GM18507 (cell line): ENCODE results near the gene PPP6R3.

Source experiments
- DNase-seq: peaks from one replicate; pipeline ENCODE4 v3.0.0; 2011; ENCODE audit warnings: low read depth; ENCODE audit not compliant: insufficient read length; ENCODE audit errors: extremely low spot score
- FAIRE-seq: peaks from 2 replicates; lab custom pipeline; 2011; peaks lifted over from hg19 to GRCh38; lab: Jason Lieb, UNC

PPP6R3 gene

GRCh38 chr11:68460741-68461574 lies at the start of gene PPP6R3:
PPP6R3 (plus strand) TSS chr11:68460752; CDS start chr11:68537665, 76,913 bp downstream.
- FAIRE-seq (no peak), DNase-seq (no peak)

- FAIRE-seq (no peak), DNase-seq (no peak)
Measured at GRCh38 chr11:68411501-68411991, 49.0 kb upstream of the PPP6R3 start.

- DNase-seq (peak; percentile 59), FAIRE-seq (peak; percentile 86)
Measured at GRCh38 chr11:68412593-68413475, 47.7 kb upstream of the PPP6R3 start.

GRCh38 chr11:68413591-68413999 lies 47.0 kb upstream of the PPP6R3 start:
- no peak for DNase-seq
- no peak for FAIRE-seq

GRCh38 chr11:68414496-68415221 lies 45.9 kb upstream of the PPP6R3 start:
- DNase-seq (no peak), FAIRE-seq (no peak)

GRCh38 chr11:68416070-68416578 lies 44.4 kb upstream of the PPP6R3 start:
- no peak for DNase-seq
- no peak for FAIRE-seq

GRCh38 chr11:68418648-68419047 lies 41.9 kb upstream of the PPP6R3 start:
- FAIRE-seq: no peak
- DNase-seq: no peak

- FAIRE-seq: no peak
- no peak for DNase-seq
Measured at GRCh38 chr11:68420171-68420570, 40.4 kb upstream of the PPP6R3 start.

GRCh38 chr11:68423481-68423880 lies 37.1 kb upstream of the PPP6R3 start:
- FAIRE-seq: no peak
- no peak for DNase-seq

- no peak for DNase-seq
- no peak for FAIRE-seq
Measured at GRCh38 chr11:68424101-68424632, 36.4 kb upstream of the PPP6R3 start.

- DNase-seq (no peak), FAIRE-seq (no peak)
Measured at GRCh38 chr11:68424981-68425865, 35.3 kb upstream of the PPP6R3 start.

- FAIRE-seq (no peak), DNase-seq (no peak)
Measured at GRCh38 chr11:68425866-68426380, 34.6 kb upstream of the PPP6R3 start.

GRCh38 chr11:68429661-68430060 lies 30.9 kb upstream of the PPP6R3 start:
- FAIRE-seq (no peak), DNase-seq (no peak)

GRCh38 chr11:68430384-68430783 lies 30.2 kb upstream of the PPP6R3 start:
- FAIRE-seq: no peak
- DNase-seq: no peak

GRCh38 chr11:68430801-68431200 lies 29.8 kb upstream of the PPP6R3 start:
- DNase-seq: no peak
- no peak for FAIRE-seq

- DNase-seq (no peak), FAIRE-seq (no peak)
Measured at GRCh38 chr11:68431984-68432645, 28.4 kb upstream of the PPP6R3 start.

GRCh38 chr11:68432874-68433273 lies 27.7 kb upstream of the PPP6R3 start:
- no peak for DNase-seq
- FAIRE-seq: no peak

- DNase-seq (no peak), FAIRE-seq (no peak)
Measured at GRCh38 chr11:68433541-68433940, 27.0 kb upstream of the PPP6R3 start.
